ENCODE measurements around the gene JPH3. TPM values are rescaled to one million over a fixed set of nuclear protein-coding genes. Genes with fewer than 3 reads are reported as not detected.

Gene JPH3
- total RNA-seq, 1 experiment from 2014 or later = 32.7 TPM

GRCh38 chr16:87582216-87582965, 19.9 kb upstream of the JPH3 start:
- Histone ChIP-seq H3K4me2 (ENCODE audit: insufficient read depth, insufficient read length, low read length) (no peak overlapping the region), H2BK120ac (ENCODE audit: low read depth, low read length, poor library complexity, severe bottlenecking) (no peak overlapping the region), H3K18ac (ENCODE audit: insufficient read length, low read depth, low read length) (no peak overlapping the region), H4K5ac (ENCODE audit: insufficient read length, low read depth, low read length) (no peak overlapping the region), H2BK12ac (ENCODE audit: insufficient read length, low read depth, low read length) (no peak overlapping the region), H3K4ac (ENCODE audit: low read depth, low read length) (no peak overlapping the region), H3K79me2 (ENCODE audit: insufficient read depth, low read length) (no peaks in the 10 kb centered on the region), H3K23ac (ENCODE audit: insufficient read length, low read depth, low read length) (no peak overlapping the region), H3K9ac (ENCODE audit: extremely low read depth, insufficient read length, low read length) (no peak overlapping the region), H3K9me3 (ENCODE audit: control insufficient read depth, low read depth, low read length) (no peaks in the 10 kb centered on the region), H4K8ac (replicated peaks; ENCODE audit: insufficient read length, low read depth, low read length) (no peak overlapping the region), H3K23me2 (ENCODE audit: insufficient read length, low read depth, low read length, poor library complexity, severe bottlenecking) (no peaks in the 10 kb centered on the region), H3K27ac (ENCODE audit: insufficient read length, low read depth, low read length) (no peak overlapping the region), H4K91ac (ENCODE audit: insufficient read length, low read depth, low read length) (no peak overlapping the region), H3K4me1 (ENCODE audit: insufficient read depth, low read length) (no peaks in the 10 kb centered on the region), H3K27me3 (ENCODE audit: insufficient read depth, low read length) (no peaks in the 10 kb centered on the region), H3T11ph (ENCODE audit: low read length) (no peak overlapping the region), H4K20me1 (ENCODE audit: control insufficient read depth, insufficient read depth, insufficient read length) (no peaks in the 10 kb centered on the region), H2AFZ (ENCODE audit: low read length) (no peak overlapping the region), H2BK15ac (ENCODE audit: low read depth, low read length) (no peak overlapping the region), H2BK20ac (ENCODE audit: low read depth, low read length, poor library complexity, severe bottlenecking) (no peak overlapping the region), H2BK5ac (ENCODE audit: insufficient read length, low read length) (no peak overlapping the region), H3K56ac (ENCODE audit: insufficient read length, low read depth, low read length) (no peak overlapping the region), H3K79me1 (ENCODE audit: insufficient read depth, low read depth, low read length, poor library complexity, severe bottlenecking) (no peaks in the 10 kb centered on the region), H2AK5ac (ENCODE audit: insufficient read length, low read length) (no peak overlapping the region), H3K14ac (ENCODE audit: insufficient read depth, low read length) (no peak overlapping the region)
- Mint-ChIP-seq H3K4me1 (peaks cover 20 to 42% of the 10 kb centered on the region in 2 experiments), H3K4me3 (no peak overlapping the region), H3K9me3 (no peaks in the 10 kb centered on the region; a peak in 1 of 5 replicates), H3K27me3 (ENCODE audit: low read depth) (peaks cover 11% of the 10 kb centered on the region), H3K27ac (no peak overlapping the region; a peak in 1 of 7 replicates), H3K36me3 (ENCODE audit: insufficient read depth in 1 of 3, low read depth in 3 of 3) (no peaks in the 10 kb centered on the region)
- no peak for TF ChIP-seq CTCF (conservative IDR thresholded peaks at IDR 0.05)
- no CpG with 5 or more reads among the region's 33 CpGs for WGBS (ENCODE audit: extremely low coverage, insufficient read length, low lambda C conversion rate)
- no peak for DNase-seq

Measured in H9 (cell line).